HepG2 (cell line): ENCODE measurements around the gene WNT1. TPM values are rescaled to one million over a fixed set of nuclear protein-coding genes. Genes with fewer than 3 reads are reported as not detected.

Experiments
- AKAP8 ChIP-seq: sonication (generic); formaldehyde crosslinking; IDR thresholded peaks from 2 replicates; pipeline ENCODE4 v1.5.1; 2020; ENCODE audit warnings: mild to moderate bottlenecking, missing genetic modification reagents
- ARID2 ChIP-seq: sonication (generic); formaldehyde crosslinking; IDR thresholded peaks from 2 replicates; pipeline ENCODE4 v1.8.1; 2022; ENCODE audit warnings: mild to moderate bottlenecking, missing genetic modification reagents, borderline replicate concordance
- CCDC6 ChIP-seq: sonication (generic); formaldehyde crosslinking; IDR thresholded peaks from 2 replicates; pipeline ENCODE4 v1.8.1; 2022; ENCODE audit warnings: mild to moderate bottlenecking, missing genetic modification reagents, moderate library complexity
- CHD4 ChIP-seq: fragments of 200-600 bp; sonication (generic); IDR thresholded peaks from 2 replicates; pipeline ENCODE4 v1.7.0; 2017; ENCODE audit warnings: mild to moderate bottlenecking, low read length, borderline replicate concordance
- DMTF1 ChIP-seq: sonication (generic); formaldehyde crosslinking; IDR thresholded peaks from 2 replicates; pipeline ENCODE4 v1.4.0; 2020; ENCODE audit warnings: mild to moderate bottlenecking, missing genetic modification reagents
- E2F1 ChIP-seq: sonication (generic); formaldehyde crosslinking; IDR thresholded peaks from 2 replicates; pipeline ENCODE4 v1.5.0; 2020; ENCODE audit warnings: missing genetic modification reagents
- ESRRA ChIP-seq: sonication (generic); formaldehyde crosslinking; IDR thresholded peaks from 2 replicates; pipeline ENCODE4 v1.5.1; 2020; ENCODE audit warnings: mild to moderate bottlenecking, low read depth, missing genetic modification reagents
- GATA4 ChIP-seq: sonication (generic); IDR thresholded peaks from 2 replicates; pipeline ENCODE4 v1.6.1; 2016; ENCODE audit warnings: antibody characterized with exemption, low read depth, borderline replicate concordance
- GZF1 ChIP-seq: sonication (generic); formaldehyde crosslinking; IDR thresholded peaks from 2 replicates; pipeline ENCODE4 v1.5.1; 2020; ENCODE audit warnings: mild to moderate bottlenecking, missing genetic modification reagents
- IKZF1 ChIP-seq: fragments of 450-650 bp; IDR thresholded peaks from 2 replicates; pipeline ENCODE4 v1.7.1; 2016
- ISX ChIP-seq: sonication (generic); formaldehyde crosslinking; conservative IDR thresholded peaks from 2 replicates; pipeline ENCODE4 v1.5.0; 2020; ENCODE audit warnings: missing genetic modification reagents
- KDM3A ChIP-seq: IDR thresholded peaks from 2 replicates; pipeline ENCODE4 v1.6.1; 2018; ENCODE audit warnings: low read depth, missing compliant biosample characterization
- KLF12 ChIP-seq: sonication (generic); formaldehyde crosslinking; IDR thresholded peaks from 2 replicates; pipeline ENCODE4 v1.4.0; 2020; ENCODE audit warnings: missing genetic modification reagents, borderline replicate concordance
- NBN ChIP-seq: fragments of 450-650 bp; conservative IDR thresholded peaks from 2 replicates; pipeline ENCODE4 v1.6.1; 2017
- NFYC ChIP-seq: IDR thresholded peaks from 2 replicates; pipeline ENCODE4 v1.6.1; 2016; ENCODE audit warnings: missing genetic modification reagents, missing compliant biosample characterization
- ONECUT2 ChIP-seq: sonication (generic); formaldehyde crosslinking; IDR thresholded peaks from 2 replicates; pipeline ENCODE4 v1.4.0; 2020; ENCODE audit warnings: missing genetic modification reagents
- POGZ ChIP-seq: sonication (generic); formaldehyde crosslinking; IDR thresholded peaks from 2 replicates; pipeline ENCODE4 v1.4.0; 2020; ENCODE audit warnings: mild to moderate bottlenecking, missing genetic modification reagents
- POLR2AphosphoS2 ChIP-seq: IDR thresholded peaks from 2 replicates; pipeline ENCODE4 v1.6.1; 2011; ENCODE audit warnings: low read depth, low read length, improper control_type of control experiment
- SP2 ChIP-seq: sonication (generic); formaldehyde crosslinking; IDR thresholded peaks from 2 replicates; pipeline ENCODE4 v1.5.1; 2020; ENCODE audit warnings: mild to moderate bottlenecking, missing genetic modification reagents
- ZNF180 ChIP-seq: sonication (generic); formaldehyde crosslinking; IDR thresholded peaks from 2 replicates; pipeline ENCODE4 v1.4.0; 2020; ENCODE audit warnings: low read depth, missing genetic modification reagents, borderline replicate concordance
- ZNF30 ChIP-seq: sonication (generic); formaldehyde crosslinking; IDR thresholded peaks from 2 replicates; pipeline ENCODE4 v1.5.0; 2020; ENCODE audit warnings: mild to moderate bottlenecking, missing genetic modification reagents
- ZNF605 ChIP-seq: sonication (generic); formaldehyde crosslinking; IDR thresholded peaks from 2 replicates; pipeline ENCODE4 v1.8.0; 2022; ENCODE audit warnings: mild to moderate bottlenecking, missing genetic modification reagents
- ZNF776 ChIP-seq: sonication (generic); formaldehyde crosslinking; IDR thresholded peaks from 2 replicates; pipeline ENCODE4 v1.4.0; 2020; ENCODE audit warnings: mild to moderate bottlenecking, missing genetic modification reagents
- ZNF780A ChIP-seq: sonication (generic); formaldehyde crosslinking; IDR thresholded peaks from 2 replicates; pipeline ENCODE4 v1.8.0; 2022; ENCODE audit warnings: mild to moderate bottlenecking, missing genetic modification reagents, moderate library complexity
- ZSCAN29 ChIP-seq: sonication (generic); formaldehyde crosslinking; conservative IDR thresholded peaks from 2 replicates; pipeline ENCODE4 v1.4.0; 2020; ENCODE audit warnings: mild to moderate bottlenecking, missing genetic modification reagents
- ZZZ3 ChIP-seq: sonication (generic); formaldehyde crosslinking; IDR thresholded peaks from 2 replicates; pipeline ENCODE4 v1.4.0; 2020; ENCODE audit warnings: missing genetic modification reagents, mild to moderate bottlenecking, borderline replicate concordance
- polyA plus RNA-seq, 8 experiments: library from polyadenylated mRNA; depleted of rRNA in 3 of 8; stranded (reverse) in 7 of 8; unstranded in 1 of 8; fragments of >200 nt; fragmentation: Illumina TruSeq in 4 of 8; extraction: Trizol in 4 of 8; gene quantifications; 2 replicates each; pipeline versions ENCODE4 v1.2.1 to v1.2.3, GENCODE V29; 2011 to 2016; ENCODE audit warnings: low read depth in 4 of 8, missing spikeins in 1 of 8, mixed read lengths in 1 of 8; ENCODE audit not compliant: insufficient read depth in 1 of 8
- total RNA-seq, 5 experiments: library from RNA; depleted of rRNA; stranded (reverse); fragments of >200 nt; fragmentation: Illumina TruSeq; extraction: Trizol; gene quantifications; 2 replicates each; pipeline ENCODE4 v1.2.3, GENCODE V29; 2016; ENCODE audit warnings: low read depth in 1 of 5

The WNT1 gene
- total and polyA plus RNA-seq, 2 of the 13 experiments (the other 11 are each of a cell fraction or from before 2014, with no cell fraction given): not detected

GRCh38 chr12:48998497-48999353 lies 20.6 kb downstream of the WNT1 start (continued):
- TF ChIP-seq ZNF605 (CRISPR knock-in tag) (peak; percentile 72; the same call in 1 of the 2 replicates), ISX (CRISPR knock-in tag) (peak; percentile 77; the same call in 1 of the 2 replicates), POLR2AphosphoS2 (no peak), NBN (no peak), AKAP8 (no peak), ZSCAN29 (no peak), ZZZ3 (CRISPR knock-in tag) (no peak; the same call in 1 of the 2 replicates), NFYC (CRISPR knock-in tag) (no peak), IKZF1 (no peak), ARID2 (CRISPR knock-in tag) (peak; percentile 44; the same call in 1 of the 2 replicates), KLF12 (0 out of 2 replicates have a peak, but pooled peaks have one; percentile 52), GATA4 (no peak), ONECUT2 (CRISPR knock-in tag) (peak; percentile 12; the same call in 1 of the 2 replicates), DMTF1 (CRISPR knock-in tag) (no peak), E2F1 (CRISPR knock-in tag) (no peak; the same call in 1 of the 2 replicates), GZF1 (CRISPR knock-in tag) (no peak), ZNF780A (CRISPR knock-in tag) (peak; percentile 57; the same call in 1 of the 2 replicates), KDM3A (CRISPR knock-in tag) (no peak), SP2 (CRISPR knock-in tag) (no peak; the same call in 1 of the 2 replicates), POGZ (no peak), ESRRA (CRISPR knock-in tag) (0 out of 2 replicates have a peak, but pooled peaks have one; percentile 39), ZNF30 (CRISPR knock-in tag) (peak; percentile 88; the same call in 1 of the 2 replicates), CCDC6 (CRISPR knock-in tag) (0 out of 2 replicates have a peak, but pooled peaks have one; percentile 19), ZNF180 (CRISPR knock-in tag) (no peak), ZNF776 (CRISPR knock-in tag) (peak; percentile 90; the same call in 1 of the 2 replicates), CHD4 (no peak)
